ENCODE data around the gene PRADC1. TPM values are rescaled to one million over a fixed set of nuclear protein-coding genes. Genes with fewer than 3 reads are reported as not detected.
A peak's percentile ranks its signal among the peaks of the same experiment; 100 is the strongest.

The PRADC1 gene
- total RNA-seq, 2 donors from 2014 or later: 21.4 to 26.3 TPM

GRCh38 chr2:73237168-73237567, 4.1 kb upstream of the PRADC1 start:
- H3K36me3 ChIP-seq: no peaks in the 10 kb centered on the region
- no peaks in the 10 kb centered on the region for H3K9me3 ChIP-seq
- intact Hi-C loops (cut with DNase I): no loop called here
- peaks cover 6% of the 10 kb centered on the region for H3K4me1 ChIP-seq (replicated peaks)
- H3K4me3 ChIP-seq: no peak overlapping the region
- TF ChIP-seq, protein P1, sequence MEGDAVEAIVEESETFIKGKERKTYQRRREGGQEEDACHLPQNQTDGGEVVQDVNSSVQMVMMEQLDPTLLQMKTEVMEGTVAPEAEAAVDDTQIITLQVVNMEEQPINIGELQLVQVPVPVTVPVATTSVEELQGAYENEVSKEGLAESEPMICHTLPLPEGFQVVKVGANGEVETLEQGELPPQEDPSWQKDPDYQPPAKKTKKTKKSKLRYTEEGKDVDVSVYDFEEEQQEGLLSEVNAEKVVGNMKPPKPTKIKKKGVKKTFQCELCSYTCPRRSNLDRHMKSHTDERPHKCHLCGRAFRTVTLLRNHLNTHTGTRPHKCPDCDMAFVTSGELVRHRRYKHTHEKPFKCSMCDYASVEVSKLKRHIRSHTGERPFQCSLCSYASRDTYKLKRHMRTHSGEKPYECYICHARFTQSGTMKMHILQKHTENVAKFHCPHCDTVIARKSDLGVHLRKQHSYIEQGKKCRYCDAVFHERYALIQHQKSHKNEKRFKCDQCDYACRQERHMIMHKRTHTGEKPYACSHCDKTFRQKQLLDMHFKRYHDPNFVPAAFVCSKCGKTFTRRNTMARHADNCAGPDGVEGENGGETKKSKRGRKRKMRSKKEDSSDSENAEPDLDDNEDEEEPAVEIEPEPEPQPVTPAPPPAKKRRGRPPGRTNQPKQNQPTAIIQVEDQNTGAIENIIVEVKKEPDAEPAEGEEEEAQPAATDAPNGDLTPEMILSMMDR (IDR thresholded peaks at IDR 0.05): no peak
- no peak for TF ChIP-seq POLR2A (IDR thresholded peaks at IDR 0.05)
- TF ChIP-seq POLR2AphosphoS5 (IDR thresholded peaks at IDR 0.05): no peak
- H3K27ac ChIP-seq: no peak overlapping the region
- no peaks in the 10 kb centered on the region for H3K27me3 ChIP-seq (replicated peaks; ENCODE audit: insufficient read depth)
- 53% methylated on average over 1 of the region's 1 CpG for WGBS
- no peak for DNase-seq (ENCODE audit: low spot score)

- H3K9me3 ChIP-seq: no peaks in the 10 kb centered on the region
- no peak for DNase-seq (ENCODE audit: low spot score)
- TF ChIP-seq, protein P1 (IDR thresholded peaks at IDR 0.05): no peak
- no peak for TF ChIP-seq POLR2AphosphoS5 (IDR thresholded peaks at IDR 0.05)
- no peak for TF ChIP-seq POLR2A (IDR thresholded peaks at IDR 0.05)
- H3K27ac ChIP-seq: no peak overlapping the region
- whole genome bisulfite sequencing: 65% methylated on average over 11 of the region's 11 CpGs
- H3K27me3 ChIP-seq (replicated peaks; ENCODE audit: insufficient read depth): no peaks in the 10 kb centered on the region
- H3K4me3 ChIP-seq: peak overlapping the region; percentile 60 to 77
- H3K4me1 ChIP-seq (replicated peaks): peaks cover 6% of the 10 kb centered on the region
- intact Hi-C loops (cut with DNase I): no loop called here
- H3K36me3 ChIP-seq: no peaks in the 10 kb centered on the region
Observed at GRCh38 chr2:73235315-73236028, 2.4 kb upstream of the PRADC1 start.

DNA sequence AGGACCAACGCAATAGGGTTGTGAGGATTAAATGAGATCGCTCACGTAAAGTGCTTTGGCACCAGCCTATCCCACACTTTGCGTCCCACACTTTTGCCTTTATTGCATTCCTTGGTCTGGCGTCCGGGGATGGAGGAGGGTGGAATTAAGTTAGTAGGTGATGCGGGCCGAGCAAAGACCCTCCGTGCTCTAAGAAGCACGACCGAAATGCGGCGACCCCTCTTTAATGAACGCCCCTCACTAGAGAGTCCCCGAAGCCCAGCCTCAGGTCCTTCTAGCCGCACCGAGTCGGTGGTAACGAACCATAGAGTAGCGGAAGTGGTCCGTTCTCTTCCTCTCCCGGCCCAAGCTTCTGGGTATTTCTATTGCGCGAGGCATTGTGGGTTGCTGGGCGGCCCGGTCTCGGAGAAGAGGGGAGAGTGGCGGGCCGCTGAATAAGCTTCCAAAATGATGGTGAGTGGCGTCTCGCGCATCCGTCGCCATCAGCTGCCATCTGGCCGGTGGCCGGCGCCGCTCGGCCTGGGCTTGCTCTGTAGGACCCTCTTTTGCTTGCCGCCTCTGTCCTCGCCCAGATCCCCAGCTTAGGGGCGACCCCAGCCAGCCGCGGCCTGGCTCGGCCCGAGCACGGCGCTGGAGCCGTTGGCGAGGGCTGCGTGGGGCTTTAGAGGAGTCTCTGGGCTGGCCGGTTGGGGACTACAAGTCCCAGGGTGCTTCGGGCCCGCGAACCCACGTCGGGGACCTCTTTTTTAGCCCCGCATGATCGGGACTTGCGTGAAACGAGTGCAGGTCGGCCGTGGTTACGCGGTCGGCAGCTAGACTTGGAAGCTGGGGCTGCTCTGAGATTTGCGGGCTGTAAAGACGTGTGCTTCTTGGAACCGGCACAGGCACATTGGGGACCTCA, 1.1 kb upstream of the PRADC1 start, which contains the start of gene CCT7:
Gene CCT7, plus strand, starts transcription at position 377 of the 901 bp plus-strand sequence. Its CDS starts 71 bp downstream, at position 448.
- intact Hi-C loops (cut with DNase I): loop anchor here (5.0 kb wide), 1 partner anchor 153 kb away; the partner anchor contains the start of gene ALMS1
- peak; percentile 92 for DNase-seq (ENCODE audit: low spot score)
- peaks cover 6% of the 10 kb centered on the region for H3K4me1 ChIP-seq (replicated peaks)
- no peaks in the 10 kb centered on the region for H3K9me3 ChIP-seq
- peak within 1 kb of the TSS; percentile 60 to 77 for H3K4me3 ChIP-seq
- H3K36me3 ChIP-seq: no peaks in the 10 kb centered on the region
- H3K27me3 ChIP-seq (replicated peaks; ENCODE audit: insufficient read depth): no peaks in the 10 kb centered on the region
- under 1% methylated on average over 62 of the region's 69 CpGs for WGBS
- TF ChIP-seq, protein P1 (IDR thresholded peaks at IDR 0.05): no peak
- TF ChIP-seq POLR2A (IDR thresholded peaks at IDR 0.05): peak; percentile 45
- TF ChIP-seq POLR2AphosphoS5 (IDR thresholded peaks at IDR 0.05): peak; percentile 95
- peak within 1 kb of the TSS; percentile 85 to 92 for H3K27ac ChIP-seq

DNA sequence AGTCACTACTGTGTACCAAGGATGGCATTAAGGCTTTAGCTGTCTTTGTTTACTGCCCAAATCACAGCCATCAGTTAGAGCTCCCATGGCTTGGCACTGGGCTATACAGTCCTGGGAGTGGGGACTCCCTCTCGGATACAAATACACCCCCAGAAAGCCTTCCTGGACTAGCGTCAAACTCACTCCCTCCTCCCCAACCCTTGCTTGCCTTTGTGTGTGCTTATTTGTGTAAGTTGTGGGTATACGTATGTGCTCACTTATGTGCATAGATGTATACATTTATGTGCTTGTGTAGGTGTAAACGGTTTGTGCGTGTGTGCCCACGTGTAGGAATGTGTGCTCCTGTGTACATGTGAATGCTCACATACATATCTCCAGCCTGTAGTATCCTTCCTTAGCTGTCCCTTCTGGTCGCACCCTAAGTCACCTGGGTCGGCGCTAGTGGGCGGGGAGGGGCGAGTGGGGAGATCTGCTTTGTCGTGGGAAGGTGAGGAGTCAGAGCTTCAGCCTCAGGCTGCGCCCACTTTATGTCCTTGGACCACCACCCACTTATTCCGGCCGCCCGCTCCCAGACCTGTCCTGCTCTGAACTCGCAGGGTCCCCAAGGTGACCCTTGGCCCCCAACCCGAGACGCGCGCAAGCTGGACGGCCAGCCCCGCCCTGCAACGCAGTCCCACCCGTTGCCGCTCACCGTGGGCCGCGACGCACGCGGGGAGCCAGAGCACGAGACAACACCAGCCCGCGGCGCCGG, 461 bp downstream of the PRADC1 start:
- Histone ChIP-seq H3K9me3 (no peaks in the 10 kb centered on the region), H3K27ac (peak overlapping the region; percentile 38 to 44), H3K4me1 (replicated peaks) (peaks cover under 1% of the 10 kb centered on the region), H3K36me3 (no peaks in the 10 kb centered on the region), H3K4me3 (peak overlapping the region; percentile 60 to 77), H3K27me3 (replicated peaks; ENCODE audit: insufficient read depth) (no peaks in the 10 kb centered on the region)
- WGBS: 2% methylated on average over 25 of the region's 37 CpGs
- intact Hi-C loops (cut with DNase I): loop anchor here (5.0 kb wide), 1 partner anchor 155 kb away; the partner anchor contains the start of gene ALMS1
- DNase-seq (ENCODE audit: low spot score): no peak
- TF ChIP-seq, protein P1 (IDR thresholded peaks at IDR 0.05): no peak
- no peak for TF ChIP-seq POLR2AphosphoS5 (IDR thresholded peaks at IDR 0.05)
- TF ChIP-seq POLR2A (IDR thresholded peaks at IDR 0.05): no peak

Data from prostate gland (tissue), 2 donors.